Measurements from ENCODE around the gene PTPRG. TPM values are rescaled to one million over a fixed set of nuclear protein-coding genes. Genes with fewer than 3 reads are reported as not detected.

Gene PTPRG
- total RNA-seq, 1 experiment from 2014 or later = 32.1 TPM

- Histone ChIP-seq H3K9me3 (ENCODE audit: control insufficient read depth in 1 of 2, insufficient read depth in 1 of 2, low read depth in 1 of 2, low read length in 2 of 2) (no peaks in the 10 kb centered on the region), H3K9me2 (ENCODE audit: insufficient read depth) (no peaks in the 10 kb centered on the region), H4K20me1 (ENCODE audit: insufficient read depth) (no peaks in the 10 kb centered on the region), H2AFZ (ENCODE audit: low read depth, low read length, poor library complexity, severe bottlenecking) (no peak overlapping the region), H3K4me3 (replicated peaks in 1 of 2; ENCODE audit: low read depth in 1 of 2, low read length in 2 of 2) (no peak overlapping the region), H3K9ac (ENCODE audit: low read length) (no peak overlapping the region), H3K36me3 (ENCODE audit: control insufficient read depth in 1 of 2, insufficient read depth in 2 of 2, low read length in 2 of 2) (no peaks in the 10 kb centered on the region), H3K27ac (ENCODE audit: low read depth, low read length) (no peak overlapping the region), H3K27me3 (ENCODE audit: insufficient read depth, low read length) (peaks cover 15% of the 10 kb centered on the region), H3K4me2 (ENCODE audit: low read length) (no peak overlapping the region), H3K79me2 (ENCODE audit: insufficient read depth, low read length) (no peaks in the 10 kb centered on the region), H3K4me1 (ENCODE audit: control insufficient read depth in 1 of 2, insufficient read depth in 2 of 2, low read length in 2 of 2) (no peaks in the 10 kb centered on the region)
- TF ChIP-seq ZNF274 (IDR thresholded peaks at IDR 0.05; ENCODE audit: low read depth, low read length) (no peak), REST (IDR thresholded peaks at IDR 0.05; ENCODE audit: low read depth) (peak; percentile 72)
- intact Hi-C loops (cut with micrococcal nuclease) = no loop called here
- POLR2A ChIA-PET = no interaction called here
- DNase-seq (ENCODE audit: low read depth, low spot score) (no peak), ATAC-seq (no peak)
- CTCF ChIA-PET = no interaction called here
- BruUV-seq (replicated peaks) = no TSS peak
- RAD21 ChIA-PET (ENCODE audit: low non-redundant PET in 1 of 2, low total read pairs in 2 of 2, uncharacterized antibody in 2 of 2, unreplicated experiment in 2 of 2) = no interaction called here
Measured at GRCh38 chr3:62318752-62319569, 757.6 kb downstream of the PTPRG start.

GRCh38 chr3:62319570-62320243, 758.3 kb downstream of the PTPRG start:
- CTCF ChIA-PET = no interaction called here
- Histone ChIP-seq H4K20me1 (ENCODE audit: insufficient read depth) (no peaks in the 10 kb centered on the region), H3K36me3 (ENCODE audit: control insufficient read depth in 1 of 2, insufficient read depth in 2 of 2, low read length in 2 of 2) (no peaks in the 10 kb centered on the region), H3K27me3 (ENCODE audit: insufficient read depth, low read length) (peaks cover 15% of the 10 kb centered on the region), H3K9me3 (ENCODE audit: control insufficient read depth in 1 of 2, insufficient read depth in 1 of 2, low read depth in 1 of 2, low read length in 2 of 2) (no peaks in the 10 kb centered on the region), H3K4me1 (ENCODE audit: control insufficient read depth in 1 of 2, insufficient read depth in 2 of 2, low read length in 2 of 2) (no peaks in the 10 kb centered on the region), H3K79me2 (ENCODE audit: insufficient read depth, low read length) (no peaks in the 10 kb centered on the region), H3K4me3 (replicated peaks in 1 of 2; ENCODE audit: low read depth in 1 of 2, low read length in 2 of 2) (no peak overlapping the region), H3K4me2 (ENCODE audit: low read length) (no peak overlapping the region), H3K9ac (ENCODE audit: low read length) (no peak overlapping the region), H3K9me2 (ENCODE audit: insufficient read depth) (no peaks in the 10 kb centered on the region), H2AFZ (ENCODE audit: low read depth, low read length, poor library complexity, severe bottlenecking) (no peak overlapping the region), H3K27ac (ENCODE audit: low read depth, low read length) (no peak overlapping the region)
- TF ChIP-seq POLR2AphosphoS5 (IDR thresholded peaks at IDR 0.05; ENCODE audit: low read depth, low read length) (no peak), CBX3 (IDR thresholded peaks at IDR 0.05; ENCODE audit: low read depth) (no peak), YY1 (IDR thresholded peaks at IDR 0.05; ENCODE audit: extremely low read depth, insufficient replicate concordance, low read depth, low read length) (no peak), MAX (IDR thresholded peaks at IDR 0.05) (no peak)
- intact Hi-C loops (cut with micrococcal nuclease) = no loop called here
- RAD21 ChIA-PET (ENCODE audit: low non-redundant PET in 1 of 2, low total read pairs in 2 of 2, uncharacterized antibody in 2 of 2, unreplicated experiment in 2 of 2) = no interaction called here
- POLR2A ChIA-PET = no interaction called here
- BruUV-seq (replicated peaks) = no TSS peak
- ATAC-seq (no peak), DNase-seq (ENCODE audit: low read depth, low spot score) (no peak)
